HFFc6 (cell line): Measurements from ENCODE around the gene WNT3A. TPM values are rescaled to one million over a fixed set of nuclear protein-coding genes. Genes with fewer than 3 reads are reported as not detected.

Source experiments
- DNase-seq: peaks from one replicate; pipeline ENCODE4 v3.0.0-alpha.2; 2018
- H3K27ac Mint-ChIP-seq: 2 replicates; pipeline ENCODE4 v1.8.0; 2020; ENCODE audit warnings: mild to moderate bottlenecking, mixed read lengths
- H3K27me3 Mint-ChIP-seq: 2 replicates; pipeline ENCODE4 v1.8.0; 2021; ENCODE audit warnings: mild to moderate bottlenecking, moderate library complexity, mixed read lengths; ENCODE audit not compliant: insufficient read depth
- H3K36me3 Mint-ChIP-seq: 2 replicates; pipeline ENCODE4 v1.8.0; 2021; ENCODE audit warnings: low read depth, mixed read lengths
- H3K4me1 Mint-ChIP-seq: 2 replicates; pipeline ENCODE4 v1.8.0; 2020; ENCODE audit warnings: low read depth, mixed read lengths
- H3K4me3 Mint-ChIP-seq: 2 replicates; pipeline ENCODE4 v1.8.0; 2020; ENCODE audit warnings: mild to moderate bottlenecking, moderate library complexity, mixed read lengths
- H3K9me3 Mint-ChIP-seq: 2 replicates; pipeline ENCODE4 v1.8.0; 2020; ENCODE audit warnings: mild to moderate bottlenecking, mixed read lengths
- total RNA-seq, 6 experiments: library from RNA; stranded (reverse); fragmentation: NEBNext Ultra II Directional; extraction: Animal tissue kit (Norgen Biotek cat#: 25700); gene quantifications; 2 replicates in 1 of 6; 3 replicates in 5 of 6; pipeline ENCODE4 v1.2.3, GENCODE V29; 2021
- TF ChIP-seq, protein P1 (sequence below): fragments of 200-600 bp; sonication (generic); IDR thresholded peaks from 2 replicates; pipeline ENCODE4 v1.5.0; 2021; ENCODE audit warnings: antibody characterized with exemption, mild to moderate bottlenecking

Gene WNT3A
- total RNA-seq, 6 experiments from 2014 or later, result not detected

GRCh38 chr1:228011721-228012311 is 5.0 kb downstream of the WNT3A start:
- Mint-ChIP-seq H3K4me1 (peaks cover 10% of the 10 kb centered on the region), H3K4me3 (no peak overlapping the region), H3K27me3 (peaks cover 31% of the 10 kb centered on the region), H3K9me3 (no peaks in the 10 kb centered on the region), H3K27ac (no peak overlapping the region), H3K36me3 (no peaks in the 10 kb centered on the region)
- DNase-seq, result no peak
- TF ChIP-seq, protein P1, sequence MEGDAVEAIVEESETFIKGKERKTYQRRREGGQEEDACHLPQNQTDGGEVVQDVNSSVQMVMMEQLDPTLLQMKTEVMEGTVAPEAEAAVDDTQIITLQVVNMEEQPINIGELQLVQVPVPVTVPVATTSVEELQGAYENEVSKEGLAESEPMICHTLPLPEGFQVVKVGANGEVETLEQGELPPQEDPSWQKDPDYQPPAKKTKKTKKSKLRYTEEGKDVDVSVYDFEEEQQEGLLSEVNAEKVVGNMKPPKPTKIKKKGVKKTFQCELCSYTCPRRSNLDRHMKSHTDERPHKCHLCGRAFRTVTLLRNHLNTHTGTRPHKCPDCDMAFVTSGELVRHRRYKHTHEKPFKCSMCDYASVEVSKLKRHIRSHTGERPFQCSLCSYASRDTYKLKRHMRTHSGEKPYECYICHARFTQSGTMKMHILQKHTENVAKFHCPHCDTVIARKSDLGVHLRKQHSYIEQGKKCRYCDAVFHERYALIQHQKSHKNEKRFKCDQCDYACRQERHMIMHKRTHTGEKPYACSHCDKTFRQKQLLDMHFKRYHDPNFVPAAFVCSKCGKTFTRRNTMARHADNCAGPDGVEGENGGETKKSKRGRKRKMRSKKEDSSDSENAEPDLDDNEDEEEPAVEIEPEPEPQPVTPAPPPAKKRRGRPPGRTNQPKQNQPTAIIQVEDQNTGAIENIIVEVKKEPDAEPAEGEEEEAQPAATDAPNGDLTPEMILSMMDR, result no peak

- peaks cover 27% of the 10 kb centered on the region for H3K27me3 Mint-ChIP-seq
- no peak overlapping the region for H3K27ac Mint-ChIP-seq
- no peak for DNase-seq
Measured at GRCh38 chr1:228012555-228012954, 5.8 kb downstream of the WNT3A start.

DNA sequence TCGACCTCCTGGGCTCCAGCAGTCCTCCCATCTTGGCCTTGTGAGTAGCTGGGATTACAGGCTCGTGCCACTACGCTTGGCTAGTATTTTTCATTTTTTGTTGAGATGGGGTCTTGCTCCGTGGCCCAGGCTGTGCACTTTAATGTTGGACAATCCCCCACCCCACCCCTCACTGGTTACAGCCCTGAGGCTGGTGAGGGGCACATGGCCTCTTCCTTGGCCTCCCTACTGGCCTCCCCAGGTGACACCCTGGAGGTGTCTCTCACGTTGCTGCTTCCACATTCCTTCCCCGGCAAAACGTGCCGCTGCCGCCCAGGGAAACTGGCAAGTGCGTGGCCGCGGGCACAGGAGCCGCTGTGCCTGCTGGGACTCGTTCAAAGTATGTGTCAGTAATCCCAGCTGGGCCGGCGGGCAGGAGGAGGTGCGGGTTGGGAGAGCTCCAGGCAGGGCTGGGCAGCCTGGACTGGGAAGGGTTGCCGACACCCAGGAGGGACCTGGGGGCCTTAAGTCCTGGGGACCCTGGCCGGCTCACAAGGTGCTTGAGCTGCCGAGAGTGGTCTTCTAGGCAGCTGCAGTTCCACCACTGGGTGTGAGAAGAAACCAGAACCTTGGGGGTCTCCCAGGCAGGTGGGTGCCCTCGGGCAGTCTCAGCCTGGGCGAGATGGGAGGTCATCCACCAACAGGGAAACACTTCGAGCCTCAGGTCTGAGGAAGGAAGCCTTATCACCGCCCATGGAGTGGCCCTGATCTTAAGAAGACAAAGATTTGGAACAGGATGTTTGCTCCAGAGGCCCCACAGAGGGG is 6.5 kb downstream of the WNT3A start:
- H3K36me3 Mint-ChIP-seq, result no peaks in the 10 kb centered on the region
- peaks cover 10% of the 10 kb centered on the region for H3K4me1 Mint-ChIP-seq
- TF ChIP-seq, protein P1, result no peak
- peaks cover 26% of the 10 kb centered on the region for H3K27me3 Mint-ChIP-seq
- H3K4me3 Mint-ChIP-seq, result no peak overlapping the region
- no peak for DNase-seq
- H3K9me3 Mint-ChIP-seq, result no peaks in the 10 kb centered on the region
- no peak overlapping the region for H3K27ac Mint-ChIP-seq

More at GRCh38 chr1:228012555-228012954, 5.8 kb downstream of the WNT3A start:
- Mint-ChIP-seq H3K36me3 (no peaks in the 10 kb centered on the region), H3K4me1 (peaks cover 10% of the 10 kb centered on the region), H3K9me3 (no peaks in the 10 kb centered on the region), H3K4me3 (no peak overlapping the region)
- TF ChIP-seq, protein P1, result no peak

GRCh38 chr1:228013935-228014930 is 7.4 kb downstream of the WNT3A start:
- H3K27me3 Mint-ChIP-seq, result peaks cover 21% of the 10 kb centered on the region
- H3K27ac Mint-ChIP-seq, result peak overlapping the region; percentile 83

More at GRCh38 chr1:228013935-228014930, 7.4 kb downstream of the WNT3A start:
- Mint-ChIP-seq H3K36me3 (no peaks in the 10 kb centered on the region), H3K4me3 (no peak overlapping the region; the same call in 1 of the 2 replicates), H3K9me3 (no peaks in the 10 kb centered on the region), H3K4me1 (peaks cover 10% of the 10 kb centered on the region)
- DNase-seq, result no peak
- TF ChIP-seq, protein P1, result no peak
